HG03439 (cell line): Measurements from ENCODE around the gene CAPNS1.
"Not testable (repeated sequence)": the region's sequence is repeated elsewhere in the genome, so short reads cannot be mapped to it uniquely, and the experiment has no call there.

Source experiments
- ATAC-seq: cut with Tn5 transposase; IDR thresholded peaks from one replicate; pipeline ENCODE4 v1.9.1; 2021; ENCODE audit warnings: mild to moderate bottlenecking, moderate library complexity; ENCODE audit not compliant: unreplicated experiment

CAPNS1 gene

DNA sequence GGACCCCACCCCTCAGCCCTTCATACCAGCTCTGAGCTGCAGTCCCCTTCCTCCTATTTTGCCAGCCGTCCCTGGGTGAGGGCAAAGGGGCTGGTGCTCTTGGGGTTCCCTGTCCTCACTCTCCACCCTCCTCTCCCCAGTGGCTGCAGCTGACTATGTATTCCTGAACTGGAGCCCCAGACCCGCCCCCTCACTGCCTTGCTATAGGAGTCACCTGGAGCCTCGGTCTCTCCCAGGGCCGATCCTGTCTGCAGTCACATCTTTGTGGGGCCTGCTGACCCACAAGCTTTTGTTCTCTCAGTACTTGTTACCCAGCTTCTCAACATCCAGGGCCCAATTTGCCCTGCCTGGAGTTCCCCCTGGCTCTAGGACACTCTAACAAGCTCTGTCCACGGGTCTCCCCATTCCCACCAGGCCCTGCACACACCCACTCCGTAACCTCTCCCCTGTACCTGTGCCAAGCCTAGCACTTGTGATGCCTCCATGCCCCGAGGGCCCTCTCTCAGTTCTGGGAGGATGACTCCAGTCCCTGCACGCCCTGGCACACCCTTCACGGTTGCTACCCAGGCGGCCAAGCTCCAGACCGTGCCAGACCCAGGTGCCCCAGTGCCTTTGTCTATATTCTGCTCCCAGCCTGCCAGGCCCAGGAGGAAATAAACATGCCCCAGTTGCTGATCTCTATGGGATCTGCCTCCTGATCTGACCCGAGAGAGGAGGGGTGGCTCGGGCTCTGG lies 10.0 kb downstream of the CAPNS1 start:
- ATAC-seq: no peak

DNA sequence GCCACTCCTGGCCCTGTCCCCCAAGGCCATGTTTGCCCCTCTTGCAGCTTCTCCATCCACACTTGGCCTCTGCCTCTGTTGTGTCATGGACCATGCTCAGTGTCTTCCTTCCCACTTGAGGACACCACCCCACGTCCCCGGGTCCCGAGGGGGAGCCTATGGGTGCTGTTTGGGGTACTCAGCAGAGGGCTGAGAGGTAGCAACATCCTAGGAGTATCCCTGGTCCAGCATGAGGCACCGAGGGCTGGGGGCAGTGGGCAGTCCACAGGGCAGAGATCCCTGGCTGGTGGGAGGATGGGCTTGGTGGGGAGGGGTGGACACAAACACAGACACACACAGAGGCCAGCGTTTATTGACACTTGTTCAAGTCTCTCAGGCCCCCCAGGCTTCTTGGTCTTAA lies 10.7 kb downstream of the CAPNS1 start:
- ATAC-seq: no peak

DNA sequence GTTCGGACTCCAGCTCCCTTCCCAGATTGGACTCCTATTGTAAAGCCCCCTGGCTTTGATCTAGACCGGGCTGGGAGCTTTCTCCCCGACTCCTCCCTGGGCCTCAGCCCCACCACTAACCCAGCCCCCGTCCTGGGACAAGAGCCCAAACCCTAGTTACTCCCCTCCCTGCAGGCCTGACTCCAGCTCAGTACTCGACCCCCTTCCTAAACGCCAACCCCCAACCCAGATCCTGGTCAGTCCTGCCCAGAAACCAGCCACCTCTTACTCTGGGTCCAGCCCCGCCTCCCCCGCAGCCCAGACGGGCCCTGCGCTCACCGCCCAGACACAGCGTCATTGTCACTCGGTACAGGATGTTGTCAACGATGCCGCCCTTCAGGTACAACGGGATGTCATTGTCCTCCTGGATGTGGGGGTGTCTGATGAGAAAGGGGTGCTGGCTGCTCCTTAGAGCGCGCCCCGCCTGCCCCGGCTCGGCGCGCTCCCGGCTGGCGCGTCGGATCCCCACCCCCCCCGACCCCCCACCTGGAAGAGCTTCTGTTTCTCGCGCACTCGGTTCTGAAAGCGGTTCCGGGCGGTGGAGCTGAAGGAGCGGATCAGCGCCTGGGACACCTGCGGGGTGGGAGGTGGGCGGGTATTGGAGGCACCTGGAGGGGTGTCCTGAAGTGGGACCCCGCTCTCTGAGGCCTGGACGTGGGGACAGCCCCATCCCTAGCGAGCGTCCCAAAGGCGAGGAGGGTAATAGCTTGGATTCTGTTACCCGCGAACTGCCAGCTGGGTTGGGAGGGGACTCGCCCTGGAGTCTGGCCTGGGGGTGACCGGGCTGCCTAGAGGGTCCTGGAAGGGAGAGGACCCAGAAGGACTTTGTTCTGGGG lies 11.5 kb downstream of the CAPNS1 start:
- no peak for ATAC-seq

DNA sequence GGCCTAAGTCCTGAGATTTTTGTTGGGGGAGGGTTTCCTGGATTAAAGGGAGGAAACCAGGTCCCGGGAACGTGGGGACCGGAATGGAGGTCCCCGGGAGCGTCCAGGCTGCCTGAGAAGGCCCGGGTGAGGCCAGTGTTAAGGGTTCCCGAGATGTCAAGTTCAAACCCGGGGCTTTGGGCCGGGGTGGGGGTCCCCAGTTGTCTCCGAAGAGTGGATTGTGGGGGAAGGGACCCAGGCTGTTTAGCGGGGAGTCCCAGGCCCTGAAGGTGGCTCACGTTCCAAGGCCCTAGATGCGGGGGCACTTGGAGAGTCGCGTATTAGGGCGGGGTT lies 12.1 kb downstream of the CAPNS1 start:
- no peak for ATAC-seq

DNA sequence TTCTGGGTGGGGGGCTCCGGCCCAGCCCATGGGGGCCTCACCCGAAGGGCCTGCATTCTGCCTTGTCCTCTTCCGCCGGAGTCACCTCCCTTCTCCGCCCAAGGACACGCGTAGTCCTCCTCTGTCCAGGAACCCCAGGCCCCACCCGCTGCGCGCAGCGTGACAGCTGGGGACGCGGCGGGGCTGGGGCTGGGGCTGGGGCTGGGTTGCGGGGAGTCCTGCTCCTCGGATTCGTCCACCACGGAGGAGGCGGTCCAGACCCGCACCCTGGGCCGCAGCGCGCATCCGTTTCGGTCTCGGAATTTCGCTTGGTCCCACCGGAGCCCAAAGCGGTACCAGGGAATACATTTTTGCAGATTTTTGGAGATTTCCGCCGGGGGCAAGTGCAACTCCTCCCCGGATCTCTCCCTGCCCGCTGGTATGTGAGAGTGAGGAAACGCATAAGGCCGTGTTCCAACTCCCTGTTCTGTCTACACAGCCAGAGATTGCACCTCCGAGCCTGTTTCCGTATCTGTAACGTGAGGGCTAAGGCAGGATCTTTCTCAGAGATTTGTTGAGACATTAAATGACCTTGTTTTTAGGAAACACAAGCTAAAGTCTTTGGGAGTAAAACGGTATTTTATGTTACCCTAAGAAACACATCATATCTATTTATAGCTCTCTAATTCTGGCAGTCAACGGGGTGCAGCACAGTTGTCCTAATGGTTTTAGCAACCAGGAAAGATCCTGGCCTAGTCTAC lies 12.7 kb downstream of the CAPNS1 start, which contains the start of gene COX7A1:
COX7A1 (minus strand) TSS at position 96 of the 740 bp plus-strand sequence; CDS start at position 56, 40 bp downstream.
- no peak for ATAC-seq

DNA sequence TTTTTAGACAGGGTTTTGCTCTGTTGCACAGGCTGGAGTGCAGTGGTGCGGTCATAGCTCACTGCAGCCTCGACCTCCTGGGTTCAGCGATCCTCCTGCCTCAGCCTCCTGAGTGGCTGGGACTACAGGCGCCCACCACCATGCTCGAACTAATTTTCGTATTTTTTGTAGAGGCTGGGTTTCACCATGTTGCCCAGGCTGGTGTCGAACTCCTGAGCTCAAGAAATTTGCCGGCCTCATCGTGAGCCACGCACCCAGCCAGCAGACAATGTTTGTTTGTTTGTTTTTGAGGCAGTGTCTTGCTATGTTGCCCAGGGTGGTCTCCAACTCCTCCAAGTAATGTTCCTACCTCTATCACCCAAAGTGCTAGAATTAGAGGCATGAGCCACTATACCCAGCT lies 13.3 kb downstream of the CAPNS1 start:
- ATAC-seq: no peak

DNA sequence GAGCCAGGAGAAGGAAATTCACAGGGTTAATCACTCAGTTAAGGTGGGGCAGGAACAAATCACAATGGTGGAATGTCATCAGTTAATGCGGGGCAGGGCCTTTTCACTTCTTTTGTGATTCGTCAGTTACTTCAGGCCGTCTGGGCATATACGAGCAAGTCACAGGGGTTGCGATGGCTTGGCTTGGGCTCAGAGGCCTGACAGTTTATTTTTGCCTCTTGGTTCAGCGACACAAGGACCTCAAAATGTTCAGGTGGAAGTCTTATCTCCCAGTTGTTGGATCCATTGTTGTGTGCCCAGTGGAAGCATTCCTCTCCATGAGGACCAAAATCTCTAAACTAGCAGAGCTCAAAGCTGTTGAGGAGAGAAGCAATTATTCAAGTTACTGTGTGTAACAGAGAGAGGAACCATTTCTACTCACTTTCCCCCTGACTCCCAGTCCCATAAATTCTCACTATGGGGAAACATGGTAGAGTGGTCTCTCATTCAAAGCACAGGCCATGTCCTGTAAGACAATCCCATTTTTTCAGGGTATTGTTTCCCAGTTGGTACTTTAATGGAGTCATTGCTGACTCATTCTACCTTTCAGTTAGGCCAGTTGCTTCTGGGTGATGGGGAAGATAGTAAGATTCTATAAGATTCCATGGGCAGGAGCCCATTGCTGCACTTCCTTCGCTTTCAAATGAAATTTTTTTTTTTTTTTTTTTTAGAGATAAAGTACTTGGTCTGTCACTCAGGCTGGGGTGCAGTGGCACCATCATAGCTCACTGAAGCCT lies 21.1 kb downstream of the CAPNS1 start:
- no peak for ATAC-seq

DNA sequence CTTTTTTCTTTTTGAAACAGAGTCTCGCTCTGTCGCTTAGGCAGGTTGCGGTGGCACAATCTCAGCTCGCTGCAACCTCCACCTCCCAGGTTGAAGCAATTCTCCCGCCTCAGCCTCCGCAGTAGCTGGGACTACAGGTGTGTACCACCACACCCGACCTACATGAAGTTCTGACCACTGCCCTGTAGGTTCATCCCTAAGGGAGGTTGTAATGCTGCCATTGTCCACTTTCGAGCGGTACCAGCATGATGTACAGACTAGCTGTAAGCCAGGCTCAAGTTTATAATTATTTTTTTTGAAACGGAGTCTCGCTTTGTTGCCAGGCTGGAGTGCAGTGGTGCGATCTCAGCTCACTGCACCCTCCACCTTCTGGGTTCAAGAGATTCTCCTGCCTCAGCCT lies 23.9 kb downstream of the CAPNS1 start:
- no peak for ATAC-seq

DNA sequence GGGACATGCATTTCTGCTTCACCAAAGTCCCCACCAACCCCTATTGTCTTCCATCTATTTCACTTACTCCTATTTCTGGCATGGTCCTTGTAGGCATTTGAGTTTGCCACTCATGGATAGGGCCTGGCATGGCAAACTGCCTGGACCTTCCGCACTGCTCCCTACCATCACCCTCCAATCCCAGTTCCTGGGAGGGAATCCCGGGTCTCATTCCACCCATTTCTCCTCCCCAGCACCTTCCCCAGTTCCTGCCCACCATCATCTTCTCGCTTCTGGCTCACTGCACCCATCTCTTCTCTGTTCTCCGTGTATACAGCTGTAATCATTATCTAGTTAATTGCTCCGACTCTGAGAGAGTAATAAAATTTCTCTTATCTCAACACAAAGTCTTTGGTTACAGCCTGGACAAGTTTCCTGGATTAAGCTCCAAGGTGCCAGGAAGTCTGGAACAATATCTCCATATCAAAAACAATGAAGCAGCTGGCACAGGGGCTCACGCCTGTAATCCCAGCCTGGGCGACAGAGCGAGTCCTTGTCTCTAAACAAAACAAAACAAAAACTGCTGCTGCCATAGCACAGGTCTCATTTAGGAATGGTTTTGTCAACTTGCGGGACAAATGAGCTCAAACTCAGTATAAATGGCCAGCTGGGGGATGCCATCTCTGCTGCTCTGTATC lies 29.4 kb downstream of the CAPNS1 start:
- no peak for ATAC-seq

DNA sequence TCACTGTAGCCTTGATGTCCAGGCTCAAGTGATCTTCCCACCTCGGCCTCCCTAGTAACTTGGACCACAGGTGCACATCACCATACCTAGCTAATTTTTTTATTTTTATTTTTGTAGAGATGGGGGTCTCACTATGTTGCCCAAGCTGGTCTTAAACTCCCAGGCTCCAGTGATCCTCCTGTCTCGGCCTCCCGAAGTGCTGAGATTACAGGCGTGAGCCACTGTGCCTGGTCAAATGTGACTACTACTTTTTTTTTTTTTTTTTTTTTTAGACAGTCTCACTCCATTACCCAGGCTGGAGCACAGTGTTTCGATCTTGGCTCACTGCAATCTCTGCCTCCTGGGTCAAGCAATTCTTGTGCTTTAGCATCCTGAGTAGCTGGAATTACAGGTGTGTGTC lies 33.0 kb downstream of the CAPNS1 start:
- ATAC-seq: no peak

DNA sequence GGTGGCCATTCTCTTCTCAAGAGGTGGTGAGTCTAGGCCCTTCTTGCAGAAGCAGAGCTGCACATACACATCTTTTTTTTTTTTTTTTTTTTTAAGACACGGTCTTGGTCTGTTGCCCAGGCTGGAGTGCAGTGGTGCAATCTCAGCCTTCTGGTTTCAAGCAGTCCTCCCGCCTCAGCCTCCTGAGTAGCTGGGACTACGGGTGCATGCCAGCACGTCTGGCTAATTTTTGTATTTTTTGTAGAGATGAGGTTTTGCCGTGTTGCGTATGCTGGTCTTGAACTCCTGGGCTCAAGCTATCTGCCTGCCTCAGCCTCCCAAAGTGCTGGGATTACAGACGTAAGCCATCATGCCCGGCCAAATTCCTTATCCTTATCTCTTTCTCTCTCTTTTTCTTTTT lies 34.0 kb downstream of the CAPNS1 start:
- ATAC-seq: not testable (repeated sequence)

DNA sequence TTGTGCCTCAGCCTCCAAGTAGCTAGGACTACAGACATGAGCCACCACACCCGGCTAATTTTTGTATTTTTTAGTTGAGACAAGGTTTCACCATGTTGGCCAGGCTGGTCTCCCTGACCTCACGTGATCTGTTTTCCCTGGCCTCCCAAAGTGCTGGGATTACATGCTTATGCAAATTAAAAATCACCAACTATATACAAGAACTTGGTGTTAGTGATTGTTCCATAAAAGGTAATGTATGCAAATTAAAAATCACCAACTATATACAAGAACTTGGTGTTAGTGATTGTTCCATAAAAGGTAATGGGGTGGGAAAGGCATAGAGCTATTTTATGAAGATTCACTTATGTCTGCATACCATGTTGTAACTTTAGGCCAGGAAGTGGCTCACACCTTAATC lies 39.2 kb downstream of the CAPNS1 start:
- ATAC-seq: not testable (repeated sequence)

DNA sequence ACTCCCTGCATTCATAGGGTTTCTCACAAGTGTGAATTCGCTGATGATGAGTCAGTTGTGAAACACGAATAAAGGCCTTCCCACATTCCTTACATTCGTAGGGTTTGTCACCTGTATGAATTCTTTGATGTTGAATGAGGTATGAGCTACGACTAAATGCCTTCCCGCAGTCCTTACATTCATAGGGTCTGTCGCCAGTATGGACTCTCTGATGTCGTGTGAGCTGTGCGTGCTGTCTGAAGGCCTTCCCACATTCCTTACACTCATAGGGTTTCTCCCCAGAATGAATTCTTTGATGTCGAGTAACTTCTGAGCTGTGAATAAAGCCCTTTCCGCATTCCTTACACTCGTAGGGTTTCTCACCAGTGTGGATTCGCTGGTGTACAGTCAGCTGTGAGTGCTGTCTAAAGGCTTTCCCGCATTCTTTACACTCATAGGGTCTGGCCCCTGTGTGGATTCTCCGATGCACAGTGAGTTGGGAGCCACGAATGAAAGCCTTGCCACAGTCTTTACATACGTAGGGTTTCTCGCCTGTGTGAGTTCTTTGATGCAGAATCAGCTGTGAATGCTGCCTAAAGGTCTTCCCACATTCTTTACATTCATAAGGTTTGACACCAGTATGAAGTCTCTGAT lies 42.9 kb downstream of the CAPNS1 start:
- ATAC-seq: no peak

DNA sequence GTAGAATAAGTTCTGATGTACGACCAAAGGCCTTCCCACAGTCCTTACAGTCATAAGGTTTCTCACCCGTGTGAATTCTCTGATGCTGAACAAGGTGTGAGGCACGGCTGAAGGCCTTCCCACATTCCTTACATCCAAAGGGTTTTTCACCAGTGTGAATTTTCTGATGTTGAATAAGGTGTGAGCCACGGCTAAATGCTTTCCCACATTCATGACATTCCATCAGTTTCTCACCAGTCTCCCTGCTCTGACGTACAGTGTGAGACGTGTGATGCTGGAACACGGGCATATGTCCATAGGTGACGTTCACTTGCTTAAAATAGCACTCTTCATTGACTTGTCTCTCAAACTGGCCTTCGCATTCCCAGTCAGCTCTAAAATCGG lies 43.4 kb downstream of the CAPNS1 start:
- ATAC-seq: no peak

DNA sequence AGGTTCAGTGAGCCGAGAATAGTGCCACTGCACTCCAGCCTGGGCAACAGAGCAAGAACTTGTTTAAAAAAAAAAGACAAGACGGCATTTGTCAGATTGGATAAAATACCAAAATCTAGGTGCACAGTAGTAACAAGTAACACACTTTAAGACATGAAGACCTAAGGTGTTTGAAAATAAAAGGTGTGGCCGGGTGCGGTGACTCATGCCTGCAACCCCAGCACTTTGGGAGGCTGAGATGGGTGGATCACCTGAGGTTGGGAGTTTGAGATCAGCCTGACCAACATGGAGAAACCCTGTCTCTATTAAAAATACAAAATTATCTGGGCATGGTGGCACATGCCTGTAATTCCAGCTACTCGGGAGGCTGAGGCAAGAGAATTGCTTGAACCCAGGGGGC lies 46.9 kb downstream of the CAPNS1 start:
- not testable (repeated sequence) for ATAC-seq

DNA sequence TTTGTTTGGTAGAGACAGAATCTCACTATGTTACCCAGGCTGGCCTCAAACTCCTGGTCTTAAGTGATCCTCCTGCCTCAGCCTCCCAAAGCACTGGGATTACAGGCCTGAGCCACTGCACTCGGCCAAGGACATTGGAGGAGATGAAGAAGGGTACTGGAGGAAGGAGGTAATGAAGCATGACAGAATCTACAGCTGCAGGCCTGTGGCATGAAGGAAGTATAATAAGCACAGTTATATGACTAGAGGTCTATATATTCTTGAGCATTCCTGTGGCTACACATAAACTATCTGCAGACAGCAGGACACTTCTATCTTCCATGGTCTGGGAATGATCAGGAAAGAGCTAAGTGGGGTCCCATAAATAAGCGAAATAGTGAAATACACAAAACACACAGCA lies 56.4 kb downstream of the CAPNS1 start:
- no peak for ATAC-seq

DNA sequence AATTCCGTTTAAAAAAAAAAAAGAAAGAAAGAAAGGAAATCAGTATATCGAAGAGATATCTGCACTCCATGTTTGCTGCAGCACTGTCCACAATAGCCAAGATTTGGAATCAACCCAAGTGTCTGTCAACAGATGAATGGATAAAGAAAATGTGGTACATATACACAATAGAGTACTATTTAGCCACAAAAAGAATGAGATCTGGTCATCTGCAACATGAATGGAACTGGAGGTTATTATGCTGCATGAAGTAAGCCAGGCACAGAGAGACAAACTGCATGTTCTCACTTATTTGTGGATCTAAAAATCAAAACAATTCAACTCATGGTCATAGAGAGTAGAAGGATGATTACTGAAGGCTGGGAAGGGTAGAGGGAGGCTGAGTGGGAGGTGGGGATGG lies 58.3 kb downstream of the CAPNS1 start:
- no peak for ATAC-seq
